Fibroblast of skin of back (primary cell): ENCODE results near the gene GCGR.
A peak's percentile ranks its signal among the peaks of the same experiment; 100 is the strongest.

Experiments used
- DNase-seq: peaks from one replicate; pipeline ENCODE4 v3.0.0-alpha.2; 2013

Gene GCGR

DNA sequence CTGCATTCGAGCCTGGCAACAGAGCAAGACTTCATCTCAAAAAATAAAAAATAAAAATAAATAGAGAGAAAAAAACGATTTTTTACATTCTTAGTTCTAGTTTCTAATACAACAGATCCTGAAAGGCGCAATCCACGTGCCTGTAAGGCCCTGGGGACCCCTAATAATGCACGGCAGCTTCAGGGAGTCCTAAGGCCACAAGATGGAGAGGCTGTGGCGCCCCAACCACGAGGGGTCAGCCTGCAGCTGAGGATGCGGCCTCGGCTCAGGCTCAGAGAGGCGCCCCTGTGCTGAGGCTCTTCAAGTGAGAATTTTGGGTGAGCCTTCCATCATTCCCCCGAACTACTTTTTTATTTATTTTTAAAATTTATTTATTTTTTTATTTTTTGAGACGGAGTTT lies 45.5 kb downstream of the GCGR start:
- no peak for DNase-seq

DNA sequence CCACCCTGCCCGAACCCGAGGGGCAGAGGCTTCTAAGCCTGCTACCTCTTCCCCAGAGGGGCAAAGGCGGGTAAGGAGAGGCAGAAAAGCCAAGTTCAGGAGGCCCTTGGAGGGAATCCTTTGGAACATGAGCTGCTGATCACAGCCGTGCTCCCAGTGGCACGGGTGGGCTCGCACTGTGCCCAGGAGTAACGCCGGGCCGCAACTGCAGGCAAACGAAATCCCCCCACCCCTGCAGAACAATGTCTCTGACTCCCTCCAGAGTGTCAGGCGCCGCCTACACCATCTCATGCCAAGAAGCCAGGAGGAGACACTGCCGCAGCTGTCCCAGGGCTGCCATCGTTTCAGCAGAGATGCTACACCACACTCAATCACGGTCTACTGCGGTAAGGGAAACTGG lies 47.5 kb downstream of the GCGR start:
- no peak for DNase-seq

- DNase-seq = no peak
Observed at GRCh38 chr17:81852237-81852636, 48.3 kb downstream of the GCGR start.

DNA sequence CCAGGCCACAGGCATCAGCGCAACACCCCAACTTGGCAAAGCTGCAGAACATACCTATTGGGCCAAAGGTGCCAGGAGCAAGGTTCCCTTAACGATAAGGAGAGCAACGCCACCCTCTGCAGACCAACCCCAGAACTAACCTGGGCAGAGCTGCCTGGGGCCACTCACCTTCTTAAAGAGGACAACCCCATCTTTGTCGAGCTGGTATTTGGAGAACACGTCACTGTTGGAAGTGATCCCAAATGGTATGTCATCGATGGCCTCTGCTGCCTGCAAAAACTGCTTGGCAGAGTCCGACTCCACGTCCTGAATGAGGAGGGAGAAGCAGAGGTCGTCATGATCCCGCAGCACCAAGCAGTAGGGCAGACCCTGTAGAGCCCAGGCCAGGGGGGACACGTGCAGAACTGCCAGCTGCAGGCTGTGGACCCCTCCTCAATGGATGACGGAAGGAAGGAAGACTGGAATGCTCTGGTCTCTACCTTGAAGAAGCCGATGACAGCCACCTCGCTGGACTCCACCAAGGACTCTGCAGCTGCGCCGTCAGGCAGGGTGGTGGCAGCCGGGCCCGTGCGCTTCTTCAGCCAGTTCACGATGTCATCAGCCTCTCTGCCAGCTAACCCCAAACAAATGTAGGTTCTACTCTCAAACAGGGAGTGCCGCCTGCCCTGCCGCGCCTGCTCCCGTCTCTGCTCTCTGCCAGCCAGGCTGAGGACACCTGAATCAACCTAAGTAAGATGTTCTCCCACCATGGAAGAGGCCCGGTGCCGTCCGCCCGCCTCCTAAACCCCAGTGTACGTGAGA lies 51.2 kb downstream of the GCGR start:
- DNase-seq = no peak

DNA sequence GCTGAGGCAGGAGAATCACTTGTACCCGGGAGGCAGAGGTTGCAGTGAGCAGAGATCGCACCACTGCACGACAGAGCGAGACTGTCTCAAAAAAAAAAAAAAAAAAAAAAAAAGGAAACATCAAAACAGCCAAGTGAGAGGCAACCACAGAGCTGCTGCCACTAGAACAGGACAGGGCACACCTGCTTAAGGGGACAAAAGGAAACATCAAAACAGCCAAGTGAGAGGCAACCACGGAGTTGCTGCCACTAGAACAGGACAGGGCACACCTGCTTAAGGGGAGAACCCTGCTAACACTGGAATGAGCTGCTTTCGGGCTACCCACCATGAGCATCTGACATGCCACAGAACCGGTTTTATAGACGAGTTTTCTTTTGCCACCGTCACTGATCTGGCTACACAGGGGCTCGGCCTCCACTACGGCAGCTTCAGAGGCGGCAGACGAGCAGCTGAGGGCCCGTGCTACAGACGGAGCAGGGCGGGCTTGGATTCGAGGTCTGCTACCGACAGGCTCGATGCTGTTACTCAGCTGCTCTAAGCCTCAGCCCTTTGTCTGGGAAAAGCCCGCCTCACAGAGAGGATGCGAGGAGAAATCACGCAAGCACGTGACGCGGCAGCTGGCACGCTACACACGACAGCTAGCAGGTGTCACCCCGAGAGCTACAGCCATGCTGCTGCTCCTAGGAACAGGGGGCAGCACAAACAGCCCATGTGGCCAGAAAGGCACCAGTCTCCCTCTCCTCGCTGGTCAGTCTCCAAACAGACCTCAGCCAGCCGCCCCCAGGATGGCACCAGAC lies 54.4 kb downstream of the GCGR start:
- DNase-seq = no peak

GRCh38 chr17:81858967-81859905 lies 55.3 kb downstream of the GCGR start:
- no peak for DNase-seq

DNA sequence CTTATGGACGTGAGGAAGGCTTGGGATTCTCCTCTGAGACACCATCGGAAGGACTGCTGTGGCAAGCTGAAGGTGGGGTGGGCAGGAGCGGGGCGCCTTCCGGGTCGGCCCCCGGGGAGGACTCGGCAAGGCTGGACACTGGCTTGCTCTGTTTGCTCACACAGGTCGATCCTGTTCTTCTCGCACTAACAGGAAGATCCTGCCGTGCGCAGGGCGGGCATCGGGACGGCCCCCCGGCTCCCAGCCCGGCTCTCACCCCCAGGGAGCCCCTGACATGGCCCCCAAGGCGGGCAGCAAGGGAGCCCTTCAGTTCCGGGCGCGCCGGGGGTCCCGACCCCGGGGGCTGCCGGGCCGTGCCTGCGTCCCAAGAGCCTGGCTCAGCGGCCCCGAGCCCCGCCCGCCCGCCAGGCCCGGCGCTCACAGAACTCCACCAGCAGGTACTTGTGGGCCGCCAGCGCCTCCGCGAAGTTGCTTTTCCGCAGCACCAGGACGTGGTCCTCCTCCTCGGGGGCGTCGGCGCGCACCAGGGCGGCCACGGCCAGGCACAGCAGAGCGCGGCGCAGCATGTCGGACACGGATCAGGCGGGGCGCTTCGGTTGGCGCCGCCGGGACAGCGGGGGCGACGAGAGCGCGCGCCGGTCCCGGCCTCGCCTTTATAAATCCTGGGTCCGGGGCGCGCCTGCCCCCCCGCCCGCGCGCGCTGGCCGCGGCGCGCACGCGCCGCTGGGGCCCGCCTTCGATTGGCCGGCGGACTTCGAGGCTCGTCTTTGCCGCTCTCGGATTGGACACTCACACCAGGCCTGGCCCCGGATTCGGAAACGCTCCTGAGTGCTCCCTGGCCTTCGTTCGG lies 56.2 kb downstream of the GCGR start, which contains the start of gene P4HB:
TSS of gene P4HB (minus strand) at position 630 of the 850 bp plus-strand sequence. CDS start at position 566, 64 bp downstream.
- no peak for DNase-seq

- DNase-seq = peak; percentile 100
Observed at GRCh38 chr17:81860756-81861568, 57.0 kb downstream of the GCGR start.

DNA sequence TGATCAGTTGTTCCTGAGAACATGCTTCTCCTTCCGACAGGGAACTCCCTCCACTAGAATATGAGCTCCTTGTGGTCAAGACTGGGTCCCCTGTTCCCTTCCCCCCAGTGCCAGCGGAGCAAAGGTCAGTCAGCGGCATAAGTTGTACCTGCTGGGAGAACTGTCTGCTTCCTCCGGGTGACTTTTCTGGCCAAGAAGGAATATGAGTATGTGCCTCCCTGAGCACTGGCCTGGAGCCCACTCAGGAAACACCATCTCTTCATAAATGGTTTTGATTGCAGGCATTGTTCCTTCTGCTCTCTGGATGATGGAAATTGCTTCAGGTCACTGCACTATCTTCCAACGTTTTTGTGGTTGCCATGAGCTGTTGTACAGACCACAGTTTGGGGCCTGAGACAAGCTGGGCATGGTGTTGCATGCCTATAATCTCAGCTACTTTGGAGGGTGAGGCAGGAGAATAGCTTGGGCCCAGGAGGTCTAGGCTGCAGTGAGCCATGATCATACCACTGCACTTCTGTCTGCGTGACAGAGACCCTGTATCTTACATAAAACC lies 59.2 kb downstream of the GCGR start:
- DNase-seq = no peak
